Panc1 (cell line): ENCODE data around the gene SRRM4. TPM values are rescaled to one million over a fixed set of nuclear protein-coding genes. Genes with fewer than 3 reads are reported as not detected.

ENCODE experiments used
- ATAC-seq: fragments of 200-7000 bp; cut with Tn5 transposase; 2 replicates; pipeline ENCODE4 v1.9.1; 2020; ENCODE audit warnings: mild to moderate bottlenecking, moderate library complexity
- BruUV-seq: library from RNA; stranded (reverse); fragments of 400-500 nt; replicated peaks from 2 replicates; lab custom pipeline; 2021; lab: Mats Ljungman, UMichigan
- CTCF ChIA-PET: fragments of 300-600 bp; sonication (Branson Sonifier 250); formaldehyde crosslinking; loops from one replicate; lab custom pipeline; 2022; ENCODE audit warnings: antibody characterized with exemption; lab: Charles Lee
- POLR2A ChIA-PET: fragments of 300-600 bp; sonication (Branson Sonifier 250); formaldehyde crosslinking; loops from one replicate; lab custom pipeline; 2022; ENCODE audit warnings: antibody characterized with exemption; lab: Charles Lee
- DNase-seq: peaks from one replicate; pipeline ENCODE4 v3.0.0-alpha.2; 2010; ENCODE audit warnings: low read depth, low spot score
- H3K27ac ChIP-seq: 2 replicates; pipeline ENCODE4 v1.5.1; 2011; ENCODE audit warnings: mild to moderate bottlenecking, low read length, inconsistent platforms
- H3K27me3 ChIP-seq: fragments of 200-500 bp; sonication (Bioruptor generic); 2 replicates; pipeline ENCODE4 v1.6.0; 2014; ENCODE audit warnings: low read length, inconsistent platforms; ENCODE audit not compliant: control insufficient read depth, insufficient read depth
- H3K36me3 ChIP-seq: fragments of 200-500 bp; sonication (Bioruptor generic); 2 replicates; pipeline ENCODE4 v1.5.1; 2014; ENCODE audit warnings: inconsistent platforms, mild to moderate bottlenecking, low read length, moderate library complexity; ENCODE audit not compliant: control insufficient read depth, insufficient read depth
- H3K4me1 ChIP-seq: 2 replicates; pipeline ENCODE4 v1.5.1; 2011; ENCODE audit warnings: inconsistent platforms, mild to moderate bottlenecking, low read length, moderate library complexity; ENCODE audit not compliant: control insufficient read depth, insufficient read depth
- H3K4me3 ChIP-seq, 2 experiments: 2 replicates each; pipeline ENCODE4 v1.5.1; 2011 to 2012; ENCODE audit warnings: low read depth in 2 of 2, low read length in 2 of 2, mild to moderate bottlenecking in 2 of 2, inconsistent platforms in 1 of 2, moderate library complexity in 1 of 2
- H3K9me3 ChIP-seq: fragments of 200-500 bp; sonication (Bioruptor generic); 2 replicates; pipeline ENCODE4 v1.5.1; 2014; ENCODE audit warnings: low read depth, mild to moderate bottlenecking, inconsistent platforms, low read length, moderate library complexity; ENCODE audit not compliant: control insufficient read depth, insufficient read depth
- POLR2AphosphoS5 ChIP-seq: IDR thresholded peaks from 2 replicates; pipeline ENCODE4 v1.6.1; 2012; ENCODE audit warnings: mild to moderate bottlenecking, low read depth, low read length, moderate library complexity
- SIN3A ChIP-seq: IDR thresholded peaks from 2 replicates; pipeline ENCODE4 v1.6.1; 2012; ENCODE audit warnings: low read depth, mild to moderate bottlenecking, low read length, moderate library complexity, borderline replicate concordance; ENCODE audit not compliant: insufficient read depth
- TCF7L2 ChIP-seq: IDR thresholded peaks from 2 replicates; pipeline ENCODE4 v1.6.1; 2011; ENCODE audit warnings: mild to moderate bottlenecking, low read depth, low read length, inconsistent platforms
- in situ Hi-C: cut with HindIII; loops from 2 replicates; pipeline ENCODE4 v1.10.0; 2016; ENCODE audit warnings: low sequenced_read_pairs, low pct_unique_long_range_greater_than_20kb
- intact Hi-C: fragments of 100-400 bp; cut with micrococcal nuclease; formaldehyde crosslinking; loops from one replicate; pipeline ENCODE4 v1.10.0; 2022; ENCODE audit not compliant: unreplicated experiment
- total RNA-seq: library from RNA; stranded (reverse); gene quantifications from one replicate; pipeline ENCODE4 v1.2.1, GENCODE V29; 2021; ENCODE audit not compliant: unreplicated experiment
- TF ChIP-seq, protein P1 (sequence below), 2 experiments: IDR thresholded peaks; 2 replicates each; pipeline ENCODE4 v1.6.1; 2011 to 2012; ENCODE audit warnings: low read depth in 2 of 2, control low read depth in 1 of 2, low read length in 1 of 2, mild to moderate bottlenecking in 1 of 2, moderate library complexity in 1 of 2; ENCODE audit not compliant: insufficient read depth in 1 of 2
- TF ChIP-seq, protein P2 (sequence below): fragments of 450-650 bp; IDR thresholded peaks from 2 replicates; pipeline ENCODE4 v1.5.1; 2017; ENCODE audit warnings: mild to moderate bottlenecking

Gene SRRM4
- total RNA-seq, 1 experiment from 2014 or later: not detected

DNA sequence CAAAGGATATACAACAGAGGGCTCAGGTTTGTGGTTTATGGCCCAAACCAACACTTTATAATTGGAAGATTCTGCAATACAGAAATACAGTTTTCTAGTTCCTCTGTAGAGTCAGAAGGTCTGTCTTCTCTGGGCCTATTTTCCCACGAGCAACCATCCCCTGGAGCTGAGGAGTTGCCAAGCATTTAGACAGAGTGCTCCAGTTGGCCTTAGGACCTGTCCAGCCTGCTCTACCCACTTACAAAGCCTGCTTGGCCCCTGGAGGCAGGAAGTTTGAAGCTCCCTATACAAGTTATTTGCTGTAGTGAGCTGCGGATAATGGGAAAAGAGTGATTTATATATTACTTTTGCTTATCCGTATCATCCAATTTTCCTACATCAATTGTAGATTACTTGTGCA is 136.6 kb downstream of the SRRM4 start:
- TF ChIP-seq SIN3A: no peak
- TF ChIP-seq, protein P1, sequence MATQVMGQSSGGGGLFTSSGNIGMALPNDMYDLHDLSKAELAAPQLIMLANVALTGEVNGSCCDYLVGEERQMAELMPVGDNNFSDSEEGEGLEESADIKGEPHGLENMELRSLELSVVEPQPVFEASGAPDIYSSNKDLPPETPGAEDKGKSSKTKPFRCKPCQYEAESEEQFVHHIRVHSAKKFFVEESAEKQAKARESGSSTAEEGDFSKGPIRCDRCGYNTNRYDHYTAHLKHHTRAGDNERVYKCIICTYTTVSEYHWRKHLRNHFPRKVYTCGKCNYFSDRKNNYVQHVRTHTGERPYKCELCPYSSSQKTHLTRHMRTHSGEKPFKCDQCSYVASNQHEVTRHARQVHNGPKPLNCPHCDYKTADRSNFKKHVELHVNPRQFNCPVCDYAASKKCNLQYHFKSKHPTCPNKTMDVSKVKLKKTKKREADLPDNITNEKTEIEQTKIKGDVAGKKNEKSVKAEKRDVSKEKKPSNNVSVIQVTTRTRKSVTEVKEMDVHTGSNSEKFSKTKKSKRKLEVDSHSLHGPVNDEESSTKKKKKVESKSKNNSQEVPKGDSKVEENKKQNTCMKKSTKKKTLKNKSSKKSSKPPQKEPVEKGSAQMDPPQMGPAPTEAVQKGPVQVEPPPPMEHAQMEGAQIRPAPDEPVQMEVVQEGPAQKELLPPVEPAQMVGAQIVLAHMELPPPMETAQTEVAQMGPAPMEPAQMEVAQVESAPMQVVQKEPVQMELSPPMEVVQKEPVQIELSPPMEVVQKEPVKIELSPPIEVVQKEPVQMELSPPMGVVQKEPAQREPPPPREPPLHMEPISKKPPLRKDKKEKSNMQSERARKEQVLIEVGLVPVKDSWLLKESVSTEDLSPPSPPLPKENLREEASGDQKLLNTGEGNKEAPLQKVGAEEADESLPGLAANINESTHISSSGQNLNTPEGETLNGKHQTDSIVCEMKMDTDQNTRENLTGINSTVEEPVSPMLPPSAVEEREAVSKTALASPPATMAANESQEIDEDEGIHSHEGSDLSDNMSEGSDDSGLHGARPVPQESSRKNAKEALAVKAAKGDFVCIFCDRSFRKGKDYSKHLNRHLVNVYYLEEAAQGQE (IDR thresholded peaks at IDR 0.05; ENCODE audit: insufficient read depth in 1 of 2, low read depth in 2 of 2, low read length in 1 of 2): no peak
- TF ChIP-seq, protein P2, sequence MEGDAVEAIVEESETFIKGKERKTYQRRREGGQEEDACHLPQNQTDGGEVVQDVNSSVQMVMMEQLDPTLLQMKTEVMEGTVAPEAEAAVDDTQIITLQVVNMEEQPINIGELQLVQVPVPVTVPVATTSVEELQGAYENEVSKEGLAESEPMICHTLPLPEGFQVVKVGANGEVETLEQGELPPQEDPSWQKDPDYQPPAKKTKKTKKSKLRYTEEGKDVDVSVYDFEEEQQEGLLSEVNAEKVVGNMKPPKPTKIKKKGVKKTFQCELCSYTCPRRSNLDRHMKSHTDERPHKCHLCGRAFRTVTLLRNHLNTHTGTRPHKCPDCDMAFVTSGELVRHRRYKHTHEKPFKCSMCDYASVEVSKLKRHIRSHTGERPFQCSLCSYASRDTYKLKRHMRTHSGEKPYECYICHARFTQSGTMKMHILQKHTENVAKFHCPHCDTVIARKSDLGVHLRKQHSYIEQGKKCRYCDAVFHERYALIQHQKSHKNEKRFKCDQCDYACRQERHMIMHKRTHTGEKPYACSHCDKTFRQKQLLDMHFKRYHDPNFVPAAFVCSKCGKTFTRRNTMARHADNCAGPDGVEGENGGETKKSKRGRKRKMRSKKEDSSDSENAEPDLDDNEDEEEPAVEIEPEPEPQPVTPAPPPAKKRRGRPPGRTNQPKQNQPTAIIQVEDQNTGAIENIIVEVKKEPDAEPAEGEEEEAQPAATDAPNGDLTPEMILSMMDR: no peak
- TF ChIP-seq POLR2AphosphoS5: no peak
- no peak for TF ChIP-seq TCF7L2
- in situ Hi-C loops (no loop called here), intact Hi-C loops (no loop called here)
- H3K36me3 ChIP-seq: no peaks in the 10 kb centered on the region
- H3K4me3 ChIP-seq: no peak overlapping the region
- DNase-seq (no peak), ATAC-seq (no peak)
- H3K27me3 ChIP-seq: peaks cover 9% of the 10 kb centered on the region
- ChIA-PET POLR2A (no interaction called here), CTCF (no interaction called here)
- H3K4me1 ChIP-seq: no peaks in the 10 kb centered on the region
- BruUV-seq: no TSS peak
- no peaks in the 10 kb centered on the region for H3K9me3 ChIP-seq
- H3K27ac ChIP-seq: no peak overlapping the region

DNA sequence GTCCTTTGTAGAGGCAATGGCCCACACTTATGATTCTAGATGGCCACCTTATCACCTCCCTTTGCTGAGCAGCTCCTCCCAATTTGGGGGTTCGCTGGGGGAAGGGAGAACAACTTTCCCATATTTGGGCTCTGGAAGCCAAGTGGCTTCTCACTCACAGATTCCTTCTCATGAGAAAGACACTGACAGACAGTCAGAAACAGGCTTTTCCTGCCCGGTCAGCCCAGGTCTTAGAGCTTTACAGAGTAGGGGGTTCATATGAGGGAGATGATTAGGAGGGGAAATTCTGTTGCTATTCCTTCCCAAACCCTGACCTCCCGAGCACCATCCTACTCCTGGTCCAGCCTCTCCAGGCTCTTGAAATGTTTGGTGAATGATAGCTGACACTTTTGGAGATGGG is 137.3 kb downstream of the SRRM4 start:
- no peak for DNase-seq
- no peak for ATAC-seq
- H3K36me3 ChIP-seq: no peaks in the 10 kb centered on the region
- CTCF ChIA-PET: no interaction called here
- in situ Hi-C loops: no loop called here
- no peak overlapping the region for H3K4me3 ChIP-seq
- POLR2A ChIA-PET: interaction anchor here (0.6 kb wide), 1 partner anchor 651 kb away, joined by 3 read pairs; no protein-coding TSS in a partner anchor
- TF ChIP-seq SIN3A (no peak), POLR2AphosphoS5 (no peak), TCF7L2 (no peak)
- TF ChIP-seq, protein P2: no peak
- TF ChIP-seq, protein P1 (IDR thresholded peaks at IDR 0.05; ENCODE audit: insufficient read depth in 1 of 2, low read depth in 2 of 2, low read length in 1 of 2): no peak
- intact Hi-C loops: no loop called here
- H3K4me1 ChIP-seq: no peaks in the 10 kb centered on the region
- no peaks in the 10 kb centered on the region for H3K9me3 ChIP-seq
- no peak overlapping the region for H3K27ac ChIP-seq
- peaks cover 9% of the 10 kb centered on the region for H3K27me3 ChIP-seq
- no TSS peak for BruUV-seq
